Adrenal gland (tissue), 5 donors: ENCODE data around the gene PSMB2.

Experiments used
- POLR2A ChIP-seq, 2 donors: fragments of 450-650 bp; IDR thresholded peaks; one replicate each; pipeline ENCODE4 v1.6.1; 2017; ENCODE audit warnings: antibody characterized with exemption in 2 of 2, mild to moderate bottlenecking in 2 of 2, moderate library complexity in 1 of 2
- TF ChIP-seq, protein P1 (sequence below), 6 experiments: fragments of 450-650 bp in 4 of 6; fragments of 200-600 bp in 2 of 6; sonication (generic) in 1 of 6; IDR thresholded peaks; 1 replicate in 5 of 6; 2 replicates in 1 of 6; pipeline versions ENCODE4 v1.5.1 to v1.8.0; 2016 to 2021; ENCODE audit warnings: antibody characterized with exemption in 6 of 6, mild to moderate bottlenecking in 2 of 6, moderate library complexity in 1 of 6
- donor health status: DM: no; HTN: no; CAD: no.

DNA sequence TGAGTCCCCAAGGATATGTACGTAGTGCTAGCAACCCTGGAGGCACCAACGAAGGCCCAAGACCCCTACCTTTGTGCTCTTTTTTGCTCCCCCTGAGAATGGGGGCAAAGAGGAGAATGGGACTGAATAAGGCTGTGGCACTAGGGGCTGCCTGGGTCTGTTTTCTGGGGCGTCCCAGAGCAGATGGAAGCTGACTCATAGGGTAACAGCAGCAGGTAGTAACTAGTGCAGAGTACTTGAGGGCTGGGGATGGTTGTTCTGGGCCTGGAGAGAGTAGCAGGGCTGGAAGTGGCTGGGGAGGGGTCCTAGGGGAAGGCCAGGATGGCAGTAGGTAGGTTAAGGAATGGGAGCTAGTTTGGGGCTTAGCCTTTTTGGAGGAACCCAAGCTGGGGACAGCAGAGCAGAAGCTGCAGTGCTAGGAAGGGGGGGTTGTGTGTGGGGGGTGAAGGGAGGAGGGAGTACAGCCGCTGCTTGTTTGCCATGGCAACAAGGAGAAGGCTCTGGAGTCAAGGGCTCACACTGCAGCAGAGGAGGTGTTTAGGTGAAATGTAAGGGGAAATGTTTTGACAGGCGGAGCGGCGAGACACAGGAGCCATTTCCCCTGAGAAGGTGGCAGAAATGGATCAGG lies 81.9 kb downstream of the PSMB2 start:
- TF ChIP-seq, protein P1, sequence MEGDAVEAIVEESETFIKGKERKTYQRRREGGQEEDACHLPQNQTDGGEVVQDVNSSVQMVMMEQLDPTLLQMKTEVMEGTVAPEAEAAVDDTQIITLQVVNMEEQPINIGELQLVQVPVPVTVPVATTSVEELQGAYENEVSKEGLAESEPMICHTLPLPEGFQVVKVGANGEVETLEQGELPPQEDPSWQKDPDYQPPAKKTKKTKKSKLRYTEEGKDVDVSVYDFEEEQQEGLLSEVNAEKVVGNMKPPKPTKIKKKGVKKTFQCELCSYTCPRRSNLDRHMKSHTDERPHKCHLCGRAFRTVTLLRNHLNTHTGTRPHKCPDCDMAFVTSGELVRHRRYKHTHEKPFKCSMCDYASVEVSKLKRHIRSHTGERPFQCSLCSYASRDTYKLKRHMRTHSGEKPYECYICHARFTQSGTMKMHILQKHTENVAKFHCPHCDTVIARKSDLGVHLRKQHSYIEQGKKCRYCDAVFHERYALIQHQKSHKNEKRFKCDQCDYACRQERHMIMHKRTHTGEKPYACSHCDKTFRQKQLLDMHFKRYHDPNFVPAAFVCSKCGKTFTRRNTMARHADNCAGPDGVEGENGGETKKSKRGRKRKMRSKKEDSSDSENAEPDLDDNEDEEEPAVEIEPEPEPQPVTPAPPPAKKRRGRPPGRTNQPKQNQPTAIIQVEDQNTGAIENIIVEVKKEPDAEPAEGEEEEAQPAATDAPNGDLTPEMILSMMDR (IDR thresholded peaks at IDR 0.05), result no peak
- TF ChIP-seq POLR2A (IDR thresholded peaks at IDR 0.05), result no peak
